Activated naive CD4-positive, alpha-beta T cell treated with anti-CD3 and anti-CD28 coated beads for 36 hours (primary cell): ENCODE data around the gene MS4A8. TPM values are rescaled to one million over a fixed set of nuclear protein-coding genes. Genes with fewer than 3 reads are reported as not detected.
"Not testable (repeated sequence)": the region's sequence is repeated elsewhere in the genome, so short reads cannot be mapped to it uniquely, and the experiment has no call there.

ENCODE experiments used
- CTCF ChIA-PET: fragments of 350-600 bp; sonication (Branson Sonifier 250); formaldehyde crosslinking; loops from one replicate; lab custom pipeline; 2021; ENCODE audit warnings: antibody characterized with exemption; lab: Charles Lee
- DNase-seq: peaks from one replicate; pipeline ENCODE4 v3.0.0-alpha.2; 2020
- H3K27ac Mint-ChIP-seq: one replicate; pipeline ENCODE4 v1.8.0; 2021; ENCODE audit warnings: mild to moderate bottlenecking, mixed read lengths
- H3K27me3 Mint-ChIP-seq: one replicate; pipeline ENCODE4 v1.8.0; 2021; ENCODE audit warnings: low read depth, mixed read lengths
- H3K36me3 Mint-ChIP-seq: one replicate; pipeline ENCODE4 v1.8.0; 2021; ENCODE audit warnings: low read depth, mixed read lengths
- H3K4me1 Mint-ChIP-seq: one replicate; pipeline ENCODE4 v1.8.0; 2021; ENCODE audit warnings: low read depth, mixed read lengths
- H3K4me3 Mint-ChIP-seq: one replicate; pipeline ENCODE4 v1.8.0; 2021; ENCODE audit warnings: mild to moderate bottlenecking, moderate library complexity, mixed read lengths
- H3K9me3 Mint-ChIP-seq: one replicate; pipeline ENCODE4 v1.8.0; 2021; ENCODE audit warnings: mixed read lengths
- intact Hi-C: fragments of 100-400 bp; cut with micrococcal nuclease; formaldehyde crosslinking; loops from one replicate; pipeline ENCODE4 v1.15.1; 2023
- total RNA-seq, 2 experiments: library from RNA; stranded (reverse); gene quantifications; one replicate each; pipeline ENCODE4 v1.2.3, GENCODE V29; 2021

Gene MS4A8, protein sequence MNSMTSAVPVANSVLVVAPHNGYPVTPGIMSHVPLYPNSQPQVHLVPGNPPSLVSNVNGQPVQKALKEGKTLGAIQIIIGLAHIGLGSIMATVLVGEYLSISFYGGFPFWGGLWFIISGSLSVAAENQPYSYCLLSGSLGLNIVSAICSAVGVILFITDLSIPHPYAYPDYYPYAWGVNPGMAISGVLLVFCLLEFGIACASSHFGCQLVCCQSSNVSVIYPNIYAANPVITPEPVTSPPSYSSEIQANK
- total RNA-seq = not detected

DNA sequence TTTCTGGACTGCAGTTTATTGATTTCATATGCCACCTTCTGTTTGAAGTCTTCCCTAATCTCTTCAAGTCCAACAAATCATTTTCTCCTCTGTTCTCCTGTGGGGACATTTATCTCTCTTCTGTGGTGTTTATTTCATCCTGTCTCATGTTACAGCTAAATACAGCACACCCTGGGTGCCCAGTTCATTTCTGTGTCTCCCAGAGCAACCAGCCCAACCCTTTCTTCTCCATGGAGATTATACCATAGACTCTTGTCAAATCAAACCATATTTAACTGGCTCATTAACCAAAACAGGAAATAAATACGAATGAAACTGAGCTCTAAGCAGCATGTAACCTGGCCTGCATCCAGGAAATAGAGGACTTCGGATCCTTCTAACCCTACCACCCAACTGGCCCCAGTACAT, at the start of gene MS4A8:
MS4A8 (plus strand) TSS at position 329 of the 408 bp plus-strand sequence. CDS start 1,249 bp downstream, outside the sequence.
- no peak within 1 kb of the TSS for H3K27ac Mint-ChIP-seq
- H3K27me3 Mint-ChIP-seq = no peaks in the 10 kb centered on the region
- H3K4me1 Mint-ChIP-seq = no peaks in the 10 kb centered on the region
- H3K36me3 Mint-ChIP-seq = no peaks in the 10 kb centered on the region
- intact Hi-C loops = no loop called here
- CTCF ChIA-PET = no interaction called here
- no peak for DNase-seq
- H3K4me3 Mint-ChIP-seq = no peak within 1 kb of the TSS
- H3K9me3 Mint-ChIP-seq = no peaks in the 10 kb centered on the region

DNA sequence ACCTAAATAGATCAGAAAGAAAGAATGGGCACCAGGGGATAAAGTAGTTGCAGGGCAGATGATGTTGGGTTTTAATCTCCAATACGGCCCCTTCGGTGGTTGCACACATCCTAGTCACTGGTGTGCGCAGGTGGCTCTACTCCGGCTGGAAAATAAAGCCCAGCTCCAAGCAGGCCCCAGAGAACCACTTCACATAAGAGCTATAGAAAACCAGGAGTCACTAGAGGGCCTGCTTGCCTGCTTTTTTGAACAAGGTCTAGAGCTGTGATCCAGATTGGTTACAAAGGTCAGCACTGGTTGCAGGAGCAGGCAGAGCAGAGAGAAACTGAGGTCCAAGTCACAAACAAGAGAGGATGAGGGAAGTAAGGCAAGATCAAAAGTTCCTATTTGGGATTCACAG, 41.5 kb upstream of the MS4A8 start:
- H3K27ac Mint-ChIP-seq = no peak overlapping the region
- H3K9me3 Mint-ChIP-seq = no peaks in the 10 kb centered on the region
- CTCF ChIA-PET = no interaction called here
- intact Hi-C loops = no loop called here
- H3K4me1 Mint-ChIP-seq = no peaks in the 10 kb centered on the region
- no peaks in the 10 kb centered on the region for H3K36me3 Mint-ChIP-seq
- DNase-seq = no peak
- H3K4me3 Mint-ChIP-seq = no peak overlapping the region
- H3K27me3 Mint-ChIP-seq = peaks cover 7% of the 10 kb centered on the region

DNA sequence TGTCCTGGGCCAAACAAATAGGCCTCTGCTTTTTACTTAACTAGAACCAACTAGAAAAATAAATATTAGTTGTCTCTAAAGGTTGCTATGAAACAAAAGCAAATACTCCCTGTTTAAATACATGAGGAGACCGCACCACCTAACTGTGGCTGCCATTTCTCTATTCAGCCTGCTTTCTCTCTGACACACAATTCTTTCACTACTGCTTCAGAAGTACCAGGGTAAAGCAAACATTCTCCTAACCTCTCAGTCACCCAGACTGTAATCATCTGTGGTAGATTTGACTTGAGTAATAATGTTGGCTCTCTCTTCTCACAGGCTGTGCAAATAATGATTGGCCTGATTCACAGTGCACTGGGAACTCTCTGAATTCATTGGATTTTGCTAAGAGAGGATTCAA, 41.0 kb upstream of the MS4A8 start:
- Mint-ChIP-seq H3K4me1 (no peaks in the 10 kb centered on the region), H3K4me3 (no peak overlapping the region), H3K27me3 (peaks cover 9% of the 10 kb centered on the region), H3K9me3 (no peaks in the 10 kb centered on the region), H3K27ac (no peak overlapping the region), H3K36me3 (no peaks in the 10 kb centered on the region)
- CTCF ChIA-PET = interaction anchor here (0.6 kb wide), 1 partner anchor 313 kb away, joined by 3 read pairs; no protein-coding TSS in a partner anchor
- DNase-seq = no peak
- intact Hi-C loops = no loop called here

DNA sequence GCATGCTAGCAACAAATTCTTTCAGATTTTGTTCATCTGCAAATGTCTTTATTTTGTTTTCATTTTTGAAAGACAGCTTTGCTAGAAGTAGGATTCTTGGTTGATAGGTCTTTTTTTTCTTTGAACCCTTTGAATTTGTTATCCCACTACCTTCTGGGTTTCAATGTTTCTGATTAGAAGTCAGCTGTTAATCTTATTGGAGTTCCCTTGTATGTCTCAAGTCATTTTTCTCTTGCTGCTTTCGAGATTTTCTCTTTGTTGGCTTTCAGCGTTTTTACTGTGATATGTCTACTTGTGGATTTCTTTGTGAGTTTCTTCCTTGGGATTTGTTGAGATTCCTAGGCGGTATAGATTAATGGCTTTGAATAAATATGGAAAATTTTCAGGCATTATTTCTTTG, 27.2 kb upstream of the MS4A8 start:
- CTCF ChIA-PET = no interaction called here
- Mint-ChIP-seq H3K9me3 (peaks cover 11% of the 10 kb centered on the region), H3K27ac (no peak overlapping the region), H3K4me3 (no peak overlapping the region), H3K27me3 (peaks cover 9% of the 10 kb centered on the region), H3K36me3 (peaks cover 3% of the 10 kb centered on the region), H3K4me1 (no peaks in the 10 kb centered on the region)
- intact Hi-C loops = no loop called here
- DNase-seq = no peak

DNA sequence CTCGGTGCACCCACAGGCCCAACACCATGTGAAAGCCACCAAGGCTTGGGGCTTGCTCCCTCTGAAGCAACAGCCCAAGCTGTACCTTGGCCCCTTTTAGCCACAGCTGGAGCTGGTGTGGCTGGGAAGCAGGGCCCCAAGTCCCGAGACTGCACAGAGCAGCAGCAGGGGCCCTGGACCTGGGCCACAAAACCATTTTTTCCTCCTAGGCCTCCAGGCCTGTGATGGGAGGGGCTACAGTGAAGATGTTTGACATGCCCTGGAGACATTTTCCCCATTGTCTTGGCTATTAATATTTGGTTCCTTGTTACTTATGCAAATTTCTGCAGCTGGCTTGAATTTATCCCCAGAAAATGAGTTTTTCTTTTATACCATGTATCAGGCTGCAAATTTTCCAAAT, 21.2 kb upstream of the MS4A8 start:
- H3K4me1 Mint-ChIP-seq, H3K36me3 Mint-ChIP-seq, H3K27ac Mint-ChIP-seq, H3K4me3 Mint-ChIP-seq, DNase-seq, intact Hi-C loops, CTCF ChIA-PET: not testable (repeated sequence)
- Mint-ChIP-seq H3K9me3 (peaks cover 23% of the 10 kb centered on the region), H3K27me3 (peaks cover 15% of the 10 kb centered on the region)

DNA sequence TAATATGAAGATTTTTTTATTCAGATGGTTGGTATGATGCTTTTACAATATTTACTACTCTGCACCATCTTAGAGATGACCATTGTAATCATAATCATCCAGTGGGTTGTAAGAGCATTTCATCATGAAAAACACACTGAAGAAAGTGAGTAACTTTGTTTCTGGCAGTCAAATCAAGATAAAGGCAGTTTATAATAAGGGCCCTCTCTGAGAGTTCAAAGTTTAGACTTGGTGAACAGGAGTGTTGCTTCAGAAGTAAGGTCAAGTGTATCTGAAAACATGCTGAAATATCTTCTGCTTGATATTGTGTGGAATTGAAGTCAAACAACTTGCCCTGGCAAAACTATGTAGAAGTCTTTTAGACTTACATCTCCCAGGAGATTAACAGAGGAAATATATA, 19.5 kb upstream of the MS4A8 start:
- CTCF ChIA-PET = no interaction called here

DNA sequence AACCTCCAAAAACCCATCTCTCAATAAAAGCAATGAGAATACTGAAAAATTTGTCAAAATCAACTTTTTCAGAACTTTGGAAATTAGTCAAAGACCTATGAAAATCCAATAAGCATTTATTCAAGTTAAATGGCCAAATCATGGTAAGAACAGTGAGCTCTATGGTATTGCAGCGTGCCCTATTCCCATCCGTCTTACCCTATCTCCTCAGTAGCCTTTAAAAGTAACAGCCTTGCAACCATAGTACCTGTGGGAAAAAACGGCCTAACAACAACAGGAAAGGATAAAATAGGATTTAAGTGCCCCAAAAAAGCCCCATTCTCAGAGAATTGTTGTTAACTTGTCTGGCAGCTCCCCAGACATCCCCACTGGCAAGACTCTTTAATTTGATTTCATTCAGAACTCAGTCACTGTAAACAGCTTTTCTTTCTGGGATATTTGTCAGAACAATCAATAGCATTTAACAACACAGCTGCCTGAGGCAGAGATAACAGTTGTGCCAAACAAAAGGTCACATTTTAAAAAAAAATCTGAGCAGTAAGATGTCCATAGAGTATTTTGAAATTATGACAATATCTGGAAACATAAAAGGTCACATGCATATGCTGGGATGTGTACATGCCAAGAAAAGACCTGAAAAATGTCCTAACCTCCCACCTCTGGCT, 18.8 kb upstream of the MS4A8 start:
- Mint-ChIP-seq H3K4me3 (no peak overlapping the region), H3K27me3 (peaks cover 13% of the 10 kb centered on the region), H3K9me3 (peaks cover 23% of the 10 kb centered on the region), H3K27ac (no peak overlapping the region), H3K4me1 (no peaks in the 10 kb centered on the region), H3K36me3 (peaks cover 10% of the 10 kb centered on the region)
- intact Hi-C loops = no loop called here
- CTCF ChIA-PET = no interaction called here
- no peak for DNase-seq

More for the DNA sequence above, 19.5 kb upstream of the MS4A8 start:
- Mint-ChIP-seq H3K4me1 (no peaks in the 10 kb centered on the region), H3K4me3 (no peak overlapping the region), H3K36me3 (peaks cover 10% of the 10 kb centered on the region), H3K27me3 (peaks cover 14% of the 10 kb centered on the region), H3K9me3 (peaks cover 23% of the 10 kb centered on the region), H3K27ac (no peak overlapping the region)
- DNase-seq = no peak
- intact Hi-C loops = no loop called here

DNA sequence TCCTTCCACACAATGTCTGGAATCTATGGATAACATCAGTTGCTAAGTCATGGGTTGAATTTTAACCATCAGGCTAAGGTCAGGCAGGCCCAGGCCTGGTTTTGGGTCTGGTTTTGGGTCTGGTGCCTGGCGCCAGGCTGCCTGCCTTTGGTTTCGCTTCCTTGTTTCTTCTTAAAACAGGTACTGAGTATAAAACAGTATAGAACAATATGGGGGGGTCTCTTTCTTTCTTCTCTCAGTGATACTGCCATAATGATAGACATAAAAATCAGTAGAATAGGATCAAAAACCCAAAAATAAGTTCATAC, 14.9 kb upstream of the MS4A8 start:
- DNase-seq, H3K27me3 Mint-ChIP-seq, H3K36me3 Mint-ChIP-seq, H3K4me1 Mint-ChIP-seq, intact Hi-C loops, CTCF ChIA-PET, H3K9me3 Mint-ChIP-seq, H3K27ac Mint-ChIP-seq, H3K4me3 Mint-ChIP-seq: not testable (repeated sequence)

DNA sequence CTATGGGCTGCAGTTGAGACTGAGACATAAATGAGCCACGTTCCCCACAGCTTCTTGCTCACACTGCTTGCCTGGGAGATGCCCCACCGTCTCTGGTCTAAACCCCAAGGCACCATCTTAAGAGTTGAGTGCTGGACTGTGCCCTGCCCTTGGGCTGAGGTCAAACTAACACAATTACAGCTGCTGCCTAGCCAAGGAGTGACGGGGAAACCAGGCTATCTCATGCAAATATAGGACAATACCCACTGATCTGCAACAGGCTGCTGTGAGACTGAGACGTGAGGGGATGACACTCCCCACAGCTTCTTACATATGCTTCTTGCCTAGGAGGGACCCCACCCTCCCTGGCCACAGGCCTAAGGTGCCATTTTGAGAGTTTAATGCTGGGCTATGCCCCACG, 7.8 kb upstream of the MS4A8 start:
- CTCF ChIA-PET = no interaction called here
- H3K4me3 Mint-ChIP-seq = no peak overlapping the region
- H3K27ac Mint-ChIP-seq = no peak overlapping the region
- intact Hi-C loops = no loop called here
- peaks cover 7% of the 10 kb centered on the region for H3K27me3 Mint-ChIP-seq
- H3K9me3 Mint-ChIP-seq = no peaks in the 10 kb centered on the region
- H3K4me1 Mint-ChIP-seq = no peaks in the 10 kb centered on the region
- DNase-seq = no peak
- no peaks in the 10 kb centered on the region for H3K36me3 Mint-ChIP-seq

DNA sequence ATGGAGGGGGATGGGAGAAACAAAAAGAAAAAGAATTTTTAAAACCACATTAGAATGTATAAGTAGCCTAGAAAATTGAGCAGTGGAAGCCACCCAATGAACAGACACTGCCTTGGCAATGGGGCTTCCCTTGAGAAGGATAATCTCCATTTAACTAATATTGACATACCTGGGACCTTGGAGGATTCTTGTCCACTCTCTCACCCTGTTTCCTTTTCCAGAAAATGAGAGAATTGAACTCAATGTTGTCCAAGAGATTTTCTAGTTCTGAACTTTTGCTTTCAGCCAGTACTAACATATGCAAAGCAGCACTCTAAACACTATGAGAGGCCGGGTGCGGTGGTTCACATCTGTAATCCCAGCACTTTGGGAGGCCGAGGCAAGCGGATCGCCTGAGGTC, 524 bp downstream of the MS4A8 start:
- Mint-ChIP-seq H3K9me3 (no peaks in the 10 kb centered on the region), H3K36me3 (no peaks in the 10 kb centered on the region), H3K4me1 (no peaks in the 10 kb centered on the region), H3K27ac (no peak overlapping the region), H3K4me3 (no peak overlapping the region), H3K27me3 (no peaks in the 10 kb centered on the region)
- DNase-seq = no peak
- CTCF ChIA-PET = no interaction called here
- intact Hi-C loops = loop anchor here (2.0 kb wide), 1 partner anchor 57 kb away; the partner anchor contains the start of gene MS4A15

DNA sequence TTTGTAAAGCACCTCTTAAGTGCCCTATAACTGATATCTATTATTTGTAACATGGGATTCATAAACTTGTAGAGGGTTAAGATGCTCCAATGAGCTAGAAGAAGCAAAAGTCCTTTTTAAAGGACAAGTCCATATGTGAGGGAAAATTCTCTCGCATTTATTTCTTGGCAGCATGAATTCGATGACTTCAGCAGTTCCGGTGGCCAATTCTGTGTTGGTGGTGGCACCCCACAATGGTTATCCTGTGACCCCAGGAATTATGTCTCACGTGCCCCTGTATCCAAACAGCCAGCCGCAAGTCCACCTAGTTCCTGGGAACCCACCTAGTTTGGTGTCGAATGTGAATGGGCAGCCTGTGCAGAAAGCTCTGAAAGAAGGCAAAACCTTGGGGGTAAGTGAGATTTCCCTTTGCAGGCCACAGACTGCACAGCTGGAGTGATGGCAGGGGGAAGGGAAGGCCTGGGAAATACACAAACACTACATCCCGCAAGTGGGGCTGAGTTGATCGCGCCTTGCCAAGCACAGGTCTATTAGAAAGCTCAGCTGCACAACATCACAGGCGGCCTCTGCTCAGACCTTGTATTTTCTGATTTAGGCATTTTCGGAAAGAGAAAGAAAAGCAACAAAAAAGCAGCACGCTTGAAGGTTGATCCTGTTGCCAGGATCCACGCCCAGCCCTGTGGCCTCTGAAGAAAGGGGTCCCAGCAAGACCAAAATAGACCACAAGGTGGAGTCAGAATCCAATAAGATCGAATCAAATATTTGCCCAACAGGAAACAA, 1.5 kb downstream of the MS4A8 start:
- no peaks in the 10 kb centered on the region for H3K9me3 Mint-ChIP-seq
- no peaks in the 10 kb centered on the region for H3K36me3 Mint-ChIP-seq
- no peak for DNase-seq
- CTCF ChIA-PET = interaction anchor here (1.6 kb wide), 1 partner anchor 74 kb away, joined by 4 read pairs; no protein-coding TSS in a partner anchor
- H3K27me3 Mint-ChIP-seq = no peaks in the 10 kb centered on the region
- no peaks in the 10 kb centered on the region for H3K4me1 Mint-ChIP-seq
- no peak overlapping the region for H3K27ac Mint-ChIP-seq
- intact Hi-C loops = loop anchor here (2.0 kb wide), 1 partner anchor 56 kb away; the partner anchor contains the start of gene MS4A15
- no peak overlapping the region for H3K4me3 Mint-ChIP-seq

DNA sequence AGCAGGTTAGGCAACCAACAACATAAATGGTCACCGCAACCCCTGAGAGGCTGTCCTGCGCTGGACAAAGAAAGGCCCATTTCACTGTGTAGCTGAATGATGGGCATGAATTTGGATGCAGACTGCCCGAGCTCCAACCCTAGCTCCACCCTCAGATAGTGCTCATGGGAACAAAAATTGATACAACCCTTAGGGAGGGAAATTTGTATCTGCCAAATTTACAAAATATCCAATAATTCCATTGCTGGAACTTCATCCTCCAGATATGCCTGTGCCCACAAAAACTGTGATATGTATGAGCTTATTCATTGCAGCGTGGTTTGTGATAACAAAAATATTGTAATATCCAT, 2.0 kb downstream of the MS4A8 start:
- Mint-ChIP-seq H3K36me3 (no peaks in the 10 kb centered on the region), H3K9me3 (no peaks in the 10 kb centered on the region), H3K27me3 (no peaks in the 10 kb centered on the region), H3K4me1 (no peaks in the 10 kb centered on the region), H3K4me3 (no peak overlapping the region), H3K27ac (no peak overlapping the region)
- DNase-seq = no peak
- intact Hi-C loops = loop anchor here (2.0 kb wide), 1 partner anchor 55 kb away; the partner anchor contains the start of gene MS4A15
- CTCF ChIA-PET = interaction anchor here (0.8 to 1.6 kb wide), 2 partner anchors 74 to 338 kb away, joined by 3 to 4 read pairs; no protein-coding TSS in a partner anchor
